GM04503 (cell line): ENCODE results near the gene MSX2.

Experiments used
- DNase-seq: peaks from one replicate; pipeline ENCODE4 v3.0.0-alpha.2; 2012; ENCODE audit warnings: low read depth

The MSX2 gene

DNA sequence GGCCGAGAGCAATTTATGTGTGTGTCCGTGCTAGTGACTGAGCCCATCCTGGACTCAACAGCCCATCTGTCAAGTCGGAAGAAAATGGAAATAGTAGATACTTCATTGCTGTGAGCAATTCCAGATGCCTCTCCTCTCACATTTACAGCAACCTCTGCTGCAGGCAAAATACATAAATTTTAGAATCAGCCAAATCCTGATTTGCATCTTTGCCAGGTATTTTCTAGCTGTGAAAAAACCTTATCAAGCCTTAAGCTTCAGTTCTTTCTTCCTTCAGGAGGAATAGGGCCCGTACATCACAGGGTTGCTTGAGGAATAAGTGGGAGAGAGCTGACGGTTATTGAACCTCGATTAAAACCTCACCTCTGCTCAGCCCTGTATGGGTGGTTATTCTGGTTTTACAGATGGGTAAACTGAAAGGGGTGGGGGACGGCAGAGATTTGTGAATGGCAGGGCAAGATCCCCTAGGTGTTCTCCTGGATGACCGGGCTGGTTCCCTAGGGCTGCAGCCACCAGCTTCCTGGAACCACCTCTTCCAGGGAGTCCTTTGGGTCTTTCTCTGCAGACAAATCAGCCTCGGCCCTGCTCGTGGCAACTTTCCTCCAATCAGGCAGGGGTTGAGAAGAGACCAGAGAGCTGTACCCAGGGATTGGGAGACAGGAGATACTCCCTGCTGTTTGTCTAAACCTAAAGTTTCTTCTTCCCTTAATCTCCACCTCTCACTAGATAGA is 5.3 kb upstream of the MSX2 start:
- DNase-seq = no peak

DNA sequence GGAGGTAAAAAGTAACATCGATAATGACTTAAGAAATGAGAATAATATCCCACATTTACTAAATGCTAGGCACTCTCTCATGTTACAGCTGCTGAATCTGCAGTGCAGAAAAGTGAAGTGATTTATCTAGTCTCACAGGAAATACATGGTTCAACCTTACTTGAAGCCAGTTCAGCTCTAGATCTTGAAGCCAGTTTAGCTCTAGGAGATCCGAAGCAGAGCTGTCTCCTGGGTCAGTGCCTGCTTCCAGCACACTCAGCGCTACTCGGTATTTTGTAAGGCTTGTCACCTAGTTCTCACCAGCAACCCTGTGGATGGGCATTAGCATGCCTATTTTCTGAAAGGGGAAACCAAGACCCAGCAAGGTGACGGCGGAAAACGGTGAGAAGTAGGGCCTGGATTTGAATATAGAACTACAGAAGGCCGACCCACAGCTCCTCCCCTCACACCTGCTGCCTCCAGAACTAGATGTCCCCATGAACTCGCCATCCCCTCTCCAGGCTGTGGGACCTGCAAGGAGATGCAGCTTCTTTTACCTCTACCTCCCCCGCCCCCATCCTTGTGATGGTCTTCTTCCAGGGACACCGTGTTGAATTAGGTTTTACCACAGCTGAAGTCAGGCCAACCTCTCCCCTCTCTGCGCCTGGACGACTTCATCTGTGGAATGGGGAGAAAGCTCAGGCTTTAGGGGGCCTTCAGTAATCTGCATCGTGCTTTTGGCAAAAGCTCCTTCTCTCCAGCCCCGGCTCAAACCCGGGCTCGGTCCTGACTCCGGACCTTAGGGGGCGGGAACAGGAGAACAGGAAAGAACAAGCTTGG is 4.4 kb upstream of the MSX2 start:
- no peak for DNase-seq

DNA sequence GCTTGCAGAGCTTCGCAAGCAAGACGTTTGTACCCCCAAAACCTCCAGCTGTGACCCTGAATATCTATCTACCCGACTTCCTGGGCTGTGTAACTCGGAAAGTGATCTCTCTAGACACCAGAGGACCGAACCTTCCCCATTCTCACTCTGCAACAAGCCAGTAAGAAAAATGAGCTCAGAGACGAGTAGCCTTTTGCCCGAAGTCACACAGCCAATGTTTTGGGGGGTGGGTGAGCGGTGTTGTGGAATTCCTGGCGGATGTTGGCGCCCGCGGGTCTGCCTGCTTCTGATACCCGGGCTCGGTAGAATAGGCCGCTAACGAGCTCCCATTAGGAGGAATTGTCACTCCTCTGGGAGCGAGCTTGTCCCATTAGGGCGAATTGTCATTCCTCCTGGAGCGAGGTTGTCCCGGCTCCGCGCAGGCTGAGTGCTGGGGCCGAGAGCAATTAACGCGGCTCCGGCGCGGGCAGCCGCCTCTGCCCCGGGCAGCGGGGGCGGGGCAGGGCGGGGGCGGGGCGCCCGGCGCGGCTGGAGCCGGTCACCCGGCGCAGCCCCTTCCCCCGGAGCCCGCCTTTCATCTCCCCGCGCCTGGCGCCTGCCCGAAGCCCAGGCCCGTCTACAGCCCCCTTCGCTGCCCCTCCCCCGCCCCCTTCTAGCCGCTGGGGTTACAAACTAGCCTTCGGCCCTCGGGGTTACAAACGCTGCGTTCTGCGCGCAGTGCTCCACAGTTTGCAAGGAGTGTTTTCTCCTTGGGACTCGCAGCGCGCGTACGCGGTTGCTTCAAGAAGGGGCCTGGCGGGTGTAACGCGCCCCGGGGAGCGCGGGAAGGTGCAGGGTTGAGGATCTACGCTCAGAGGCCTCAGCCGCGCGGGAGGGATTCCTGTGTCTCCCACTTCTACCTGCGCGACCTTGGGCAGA is 3.5 kb upstream of the MSX2 start:
- DNase-seq = no peak

DNA sequence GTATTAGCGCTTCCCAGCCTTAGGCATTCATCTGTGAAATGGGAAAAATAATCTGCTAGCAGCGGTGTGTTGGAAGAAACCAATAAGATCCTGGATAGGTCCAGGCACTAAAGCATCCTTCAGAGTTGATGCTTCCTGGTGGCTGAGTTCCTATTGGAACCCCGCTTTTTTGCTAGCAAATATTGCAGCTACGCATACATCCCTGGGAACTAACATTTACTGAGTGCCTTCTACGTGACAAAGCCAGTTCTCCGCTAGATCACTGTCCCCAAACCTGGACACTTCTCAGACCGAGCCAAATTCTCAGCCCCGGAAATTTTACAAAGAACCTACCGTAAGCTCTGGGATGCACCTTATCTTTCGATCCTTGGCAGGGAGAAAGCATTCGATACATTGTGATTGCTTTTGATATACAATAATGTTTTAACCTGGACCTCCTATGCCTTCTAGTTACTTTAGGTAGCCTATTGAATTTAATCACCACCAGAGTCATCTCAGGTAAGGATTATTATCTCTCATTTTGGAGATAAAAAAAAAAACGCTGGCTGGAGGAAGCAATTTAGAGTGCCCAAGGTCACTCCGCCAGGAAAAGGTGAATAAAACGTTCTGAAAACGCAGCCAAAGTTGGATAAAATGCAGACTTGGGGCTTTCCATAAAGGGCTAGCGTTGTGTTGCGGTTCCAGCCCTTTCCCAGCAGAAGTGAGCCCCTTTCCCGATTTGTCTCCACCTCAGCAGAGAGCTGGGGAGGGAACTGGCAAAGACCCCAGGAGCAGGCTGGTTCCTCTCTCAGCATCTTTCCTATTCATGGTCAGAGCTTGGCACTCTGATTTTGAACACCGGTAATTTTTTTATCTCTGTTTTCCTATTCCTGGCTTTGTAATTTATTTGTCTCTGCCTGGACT is 2.6 kb upstream of the MSX2 start:
- no peak for DNase-seq

DNA sequence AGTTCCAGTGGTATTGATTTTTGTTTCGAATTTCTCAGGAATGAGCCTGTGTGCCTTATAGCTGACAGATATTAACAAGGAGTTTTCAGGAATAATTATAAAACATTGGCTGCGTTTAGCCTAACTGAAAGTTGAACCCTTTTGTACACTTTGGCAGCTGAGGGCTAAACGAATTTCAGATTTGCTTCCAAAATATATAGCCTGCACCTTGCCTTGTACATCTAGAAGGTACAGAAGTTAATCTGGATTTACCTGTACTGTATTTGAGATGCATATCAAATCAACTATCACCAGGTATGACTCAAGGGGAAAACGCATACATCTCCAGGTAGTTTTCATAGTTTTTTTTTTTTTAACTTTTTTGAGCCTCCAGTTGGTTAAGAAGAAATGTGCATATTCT is 1.9 kb upstream of the MSX2 start:
- no peak for DNase-seq

DNA sequence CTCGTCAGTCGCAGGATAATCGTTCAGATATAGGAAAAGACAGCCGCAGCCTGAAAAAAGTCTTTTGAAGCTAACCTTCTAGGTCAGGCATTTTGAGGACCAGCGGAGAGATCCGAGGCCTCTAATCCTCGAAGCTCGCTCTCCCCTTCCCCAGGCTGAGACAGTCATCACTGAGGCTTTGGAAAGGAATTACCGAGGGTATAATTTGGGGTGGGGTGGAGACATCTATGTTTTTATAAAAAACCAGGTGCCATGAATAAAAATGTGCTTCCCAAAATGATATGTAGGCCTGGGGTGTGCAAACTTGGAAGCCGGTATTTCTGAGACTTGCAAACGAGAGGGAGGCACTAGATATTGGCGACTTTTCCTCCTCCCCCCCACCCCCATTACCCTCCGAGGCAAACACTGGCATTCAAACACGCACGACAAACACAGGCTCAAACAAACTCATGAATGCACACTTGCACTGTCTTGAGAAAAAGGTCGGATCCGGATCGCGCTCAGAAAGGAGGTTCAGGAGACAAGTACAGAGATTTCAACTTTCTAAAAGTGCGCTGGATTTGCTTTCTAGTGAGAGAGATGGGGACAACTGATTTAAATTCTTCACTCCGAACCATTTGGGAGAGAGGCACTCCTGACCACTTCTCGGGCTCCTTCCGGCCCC is 935 bp upstream of the MSX2 start:
- no peak for DNase-seq

DNA sequence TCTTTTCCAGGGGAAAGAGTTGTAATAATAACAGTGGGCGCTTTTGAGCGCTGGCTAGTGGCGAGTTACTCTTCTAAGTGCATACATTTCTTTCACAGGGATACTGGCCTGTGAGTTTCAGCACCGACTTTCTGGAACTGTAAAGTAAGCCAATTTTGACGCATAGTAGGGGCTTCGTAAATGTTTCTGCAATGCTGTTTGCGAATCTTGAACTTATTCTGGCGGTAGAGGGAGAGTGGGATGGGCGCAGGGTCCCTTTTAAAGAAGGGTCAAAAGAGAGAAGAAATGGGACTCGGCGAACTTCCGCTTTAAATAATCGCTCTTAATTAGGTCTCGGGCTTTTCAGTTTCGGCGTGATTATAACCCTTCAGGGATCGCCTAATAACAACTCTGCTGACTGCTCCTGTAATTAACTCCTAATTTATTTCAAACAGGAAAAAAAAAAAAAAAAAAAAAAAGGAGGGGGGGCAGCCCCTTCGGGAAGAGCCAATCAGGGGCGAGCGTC is 351 bp upstream of the MSX2 start:
- no peak for DNase-seq

DNA sequence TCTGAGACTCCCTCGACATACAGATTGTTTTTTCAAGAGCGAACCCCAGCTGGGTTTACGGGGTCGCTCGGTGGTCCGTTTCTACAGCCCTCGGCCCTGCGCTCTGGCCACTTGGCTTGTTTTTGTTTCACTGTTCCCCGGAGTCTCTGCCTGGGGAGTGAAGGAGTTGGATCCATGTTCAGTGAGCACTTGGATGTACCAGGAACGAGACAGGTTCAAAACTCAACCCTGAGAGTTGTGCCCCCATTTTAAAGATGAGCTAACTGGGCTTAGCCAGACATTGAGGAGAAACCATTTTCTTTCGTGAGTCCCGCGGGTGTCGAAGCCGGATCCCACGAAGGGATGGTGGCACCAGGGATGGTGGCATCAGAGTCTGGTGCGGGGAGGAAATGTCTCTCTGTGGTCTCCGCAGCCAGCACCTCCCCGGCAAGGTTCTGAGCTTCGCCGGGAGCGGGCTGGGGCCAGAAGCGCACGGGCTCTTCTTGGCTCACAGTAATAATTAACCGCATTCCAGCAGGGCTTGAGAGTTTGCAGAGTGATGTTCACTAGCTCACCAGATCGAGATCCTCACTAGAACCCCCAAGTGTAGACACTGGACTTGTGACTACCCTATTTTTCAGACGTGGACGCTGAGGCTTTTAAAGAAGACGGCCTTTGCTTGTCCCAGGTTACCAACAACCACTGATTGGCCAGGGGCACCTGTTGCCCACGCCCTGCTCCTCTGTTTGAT is 1.0 kb downstream of the MSX2 start:
- no peak for DNase-seq

DNA sequence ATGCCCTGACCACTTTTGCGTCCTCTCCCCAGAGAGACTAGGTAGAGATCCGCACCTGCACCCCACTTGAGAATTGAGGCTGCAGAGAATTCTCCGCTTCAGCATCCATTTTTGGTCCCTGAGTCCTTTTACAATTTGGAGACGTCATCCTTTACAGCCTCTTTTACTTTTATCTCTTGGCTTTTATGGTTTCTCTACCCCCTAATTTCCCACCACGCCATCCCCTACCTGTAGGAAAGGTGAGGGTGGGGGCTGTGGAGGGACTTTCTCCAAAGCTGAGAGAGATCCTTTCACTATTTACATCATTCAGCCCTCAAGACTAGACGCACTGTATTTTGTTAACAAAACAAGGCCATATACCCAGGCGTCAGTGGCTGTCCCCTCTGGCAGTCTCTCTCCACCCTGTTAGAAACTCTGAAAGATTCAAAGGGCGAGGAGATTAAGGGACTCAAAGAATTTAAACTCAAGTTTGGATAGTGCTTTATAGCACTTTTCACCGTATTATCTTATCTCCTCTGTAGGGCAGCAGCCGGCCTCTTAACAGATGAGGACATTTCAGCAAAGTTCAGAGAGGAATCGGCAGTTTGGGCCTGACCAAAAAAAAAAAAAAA is 1.7 kb downstream of the MSX2 start:
- no peak for DNase-seq

DNA sequence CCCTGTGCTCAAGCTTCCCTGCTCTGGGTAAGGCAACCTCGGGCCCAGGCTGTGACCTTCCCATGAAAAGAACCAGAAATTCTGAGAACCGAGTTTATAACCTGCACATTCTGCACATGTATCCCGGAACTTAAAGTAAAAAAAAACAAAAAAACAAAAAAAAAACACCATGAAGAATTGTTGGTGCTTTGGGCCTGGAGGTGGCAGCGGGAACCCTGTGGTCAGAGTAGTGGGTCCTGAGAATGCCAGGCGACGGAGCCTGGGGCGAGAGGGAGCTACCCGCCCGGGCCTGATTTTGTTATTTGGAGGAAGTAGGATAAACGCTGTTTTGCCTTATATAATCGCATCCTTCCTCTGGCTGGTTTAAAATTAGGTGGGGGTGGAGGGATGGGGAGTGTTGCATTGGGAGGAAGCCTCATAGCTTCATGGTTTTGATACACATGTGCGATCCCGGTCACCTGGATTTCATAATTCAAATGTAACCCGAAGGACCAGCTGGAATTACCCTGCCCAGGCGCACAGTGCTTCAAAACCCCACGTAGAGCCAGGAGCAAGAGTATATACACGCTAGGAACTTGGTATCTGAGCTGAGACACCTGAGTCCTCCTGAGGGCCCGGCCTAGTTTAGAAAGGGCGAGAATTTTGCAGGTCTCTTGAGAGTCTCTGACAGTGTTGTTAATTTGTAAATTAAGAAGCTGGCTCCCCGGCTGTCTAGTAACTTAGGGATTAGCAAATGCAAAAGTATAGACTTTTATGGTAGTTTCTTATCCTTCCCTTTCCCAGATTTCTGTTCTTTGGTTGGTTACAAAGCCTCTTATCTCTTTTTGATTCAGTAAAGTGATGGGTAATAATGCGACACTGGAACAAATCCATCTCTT is 2.8 kb downstream of the MSX2 start:
- DNase-seq = no peak

DNA sequence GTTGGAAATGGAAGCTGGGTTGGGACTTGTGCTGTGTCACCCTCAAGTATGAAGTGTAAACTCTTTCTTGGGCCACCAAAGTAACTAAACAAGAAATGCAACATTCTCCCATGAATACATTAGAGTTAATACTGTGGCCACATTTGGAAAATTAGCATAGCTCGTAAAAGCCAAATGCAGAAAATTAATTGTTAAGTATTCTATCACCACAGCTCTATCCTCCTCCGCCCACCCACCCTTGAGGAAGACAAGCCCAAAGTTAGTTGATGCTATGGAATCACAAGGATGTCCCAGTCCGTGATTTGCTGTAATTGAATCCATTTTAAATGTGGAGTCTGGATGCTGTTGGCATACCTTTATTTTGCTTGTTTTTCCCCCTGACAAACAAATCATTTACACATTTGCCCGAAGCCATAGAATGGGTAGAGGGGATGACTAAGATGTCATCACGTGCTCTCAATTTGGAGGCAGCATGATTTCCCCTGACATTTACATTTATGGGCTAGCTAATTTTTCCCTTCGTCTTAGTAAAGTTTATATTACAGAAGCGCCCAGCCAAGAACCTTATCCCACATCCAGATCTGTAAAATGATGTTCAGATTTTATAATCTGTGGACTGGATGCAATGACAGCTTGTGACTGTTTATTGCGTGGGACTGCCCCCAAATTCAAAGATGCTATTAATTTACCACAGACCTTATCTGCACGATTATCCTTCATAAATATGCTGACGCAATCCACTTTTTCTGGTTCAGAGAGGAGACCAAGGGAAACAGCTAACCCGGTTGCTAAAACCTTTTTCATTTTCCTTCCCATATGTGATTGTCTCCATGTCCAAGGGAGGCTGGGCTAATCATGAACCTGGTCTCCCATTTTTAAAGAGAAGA is 3.7 kb downstream of the MSX2 start:
- DNase-seq = no peak

DNA sequence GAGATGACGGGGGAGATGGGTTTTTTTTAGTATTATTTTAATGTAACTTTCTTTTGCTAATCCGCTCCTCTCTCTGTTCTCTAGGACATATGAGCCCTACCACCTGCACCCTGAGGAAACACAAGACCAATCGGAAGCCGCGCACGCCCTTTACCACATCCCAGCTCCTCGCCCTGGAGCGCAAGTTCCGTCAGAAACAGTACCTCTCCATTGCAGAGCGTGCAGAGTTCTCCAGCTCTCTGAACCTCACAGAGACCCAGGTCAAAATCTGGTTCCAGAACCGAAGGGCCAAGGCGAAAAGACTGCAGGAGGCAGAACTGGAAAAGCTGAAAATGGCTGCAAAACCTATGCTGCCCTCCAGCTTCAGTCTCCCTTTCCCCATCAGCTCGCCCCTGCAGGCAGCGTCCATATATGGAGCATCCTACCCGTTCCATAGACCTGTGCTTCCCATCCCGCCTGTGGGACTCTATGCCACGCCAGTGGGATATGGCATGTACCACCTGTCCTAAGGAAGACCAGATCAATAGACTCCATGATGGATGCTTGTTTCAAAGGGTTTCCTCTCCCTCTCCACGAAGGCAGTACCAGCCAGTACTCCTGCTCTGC is 4.8 kb downstream of the MSX2 start:
- no peak for DNase-seq

DNA sequence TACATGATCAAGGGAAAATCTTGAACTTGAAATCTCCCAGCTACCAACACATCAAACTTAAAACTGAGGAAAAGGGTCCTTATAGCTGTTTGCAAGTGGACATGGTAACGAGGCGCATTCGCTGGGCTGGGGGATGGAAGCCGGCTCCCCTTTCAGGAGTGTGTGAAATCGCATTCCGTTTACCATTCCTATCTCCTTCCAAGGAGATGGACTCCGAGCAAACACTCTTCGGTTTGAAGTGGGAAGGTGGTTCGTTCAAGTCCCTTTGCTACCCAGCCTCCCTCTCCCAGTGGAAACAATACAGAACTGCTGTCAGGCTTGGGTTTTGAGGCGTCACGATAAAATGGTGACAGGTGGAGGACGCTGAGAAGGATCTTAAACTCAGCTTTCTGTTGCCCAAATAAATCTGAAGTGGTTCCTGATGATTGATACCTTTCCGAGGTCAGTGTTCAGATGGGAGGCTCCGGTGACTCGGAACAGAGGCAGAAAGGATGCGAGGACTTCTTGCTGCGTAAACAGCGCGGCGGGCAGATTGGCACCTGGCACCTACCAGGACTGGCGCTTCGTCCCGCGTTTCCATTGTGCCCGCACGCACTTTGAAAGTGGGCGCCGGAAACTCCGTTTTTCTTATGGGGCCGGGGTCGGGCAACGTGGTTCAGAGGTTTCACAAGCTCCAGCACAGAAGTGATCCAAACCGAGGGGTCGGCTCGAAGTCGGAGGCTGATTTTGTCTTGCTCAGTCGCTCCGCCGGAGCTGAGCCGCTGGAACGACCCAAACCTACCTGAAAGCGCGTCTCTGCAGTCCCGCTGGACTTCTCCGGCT is 7.0 kb downstream of the MSX2 start:
- no peak for DNase-seq

DNA sequence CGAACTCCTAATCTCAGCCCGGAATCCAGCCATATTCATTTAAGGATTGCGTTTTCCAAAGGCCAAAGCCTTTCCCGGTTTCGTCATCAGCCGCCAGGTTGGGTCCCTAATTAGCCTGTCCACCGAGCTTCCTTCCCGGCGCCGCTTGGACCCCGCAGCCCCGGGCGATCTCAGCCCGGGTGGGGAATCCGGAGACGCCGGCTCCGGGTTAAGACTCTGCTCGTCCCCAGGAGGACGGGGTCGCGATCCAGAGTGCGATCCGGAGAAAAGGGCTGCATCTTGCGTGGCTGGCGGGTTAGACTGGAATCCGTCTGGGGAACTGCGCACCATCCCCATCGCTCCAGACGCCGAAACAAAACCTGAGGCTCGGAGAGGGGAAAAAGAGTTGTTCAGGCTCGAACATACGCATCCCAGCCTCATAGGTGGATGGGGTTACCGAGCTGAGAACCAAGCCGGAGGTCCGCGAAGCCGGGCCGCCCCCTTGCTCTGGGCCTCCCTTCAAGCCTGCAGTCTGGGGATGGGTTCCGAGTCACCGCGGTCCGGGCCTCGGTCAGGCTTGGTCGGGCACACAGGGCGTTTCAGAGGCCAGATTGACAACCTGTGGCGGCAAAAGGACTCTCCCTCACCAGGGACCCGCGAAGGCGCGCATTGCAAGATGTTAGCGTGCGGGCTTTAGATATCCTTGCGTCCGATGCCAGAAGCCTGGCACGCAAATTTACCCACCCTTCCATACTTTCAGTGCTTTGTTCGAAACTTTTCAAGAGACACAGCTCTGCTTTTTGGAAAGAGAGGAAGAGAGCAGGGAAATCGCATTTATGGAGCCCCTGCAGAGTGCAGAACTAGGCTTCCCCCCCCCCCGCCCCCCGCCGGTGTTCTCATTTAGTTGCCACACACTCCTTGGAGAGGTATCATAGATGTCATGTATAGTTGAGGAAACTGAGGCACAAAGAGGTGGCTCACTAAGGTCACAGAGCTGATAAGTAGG is 7.9 kb downstream of the MSX2 start:
- no peak for DNase-seq

DNA sequence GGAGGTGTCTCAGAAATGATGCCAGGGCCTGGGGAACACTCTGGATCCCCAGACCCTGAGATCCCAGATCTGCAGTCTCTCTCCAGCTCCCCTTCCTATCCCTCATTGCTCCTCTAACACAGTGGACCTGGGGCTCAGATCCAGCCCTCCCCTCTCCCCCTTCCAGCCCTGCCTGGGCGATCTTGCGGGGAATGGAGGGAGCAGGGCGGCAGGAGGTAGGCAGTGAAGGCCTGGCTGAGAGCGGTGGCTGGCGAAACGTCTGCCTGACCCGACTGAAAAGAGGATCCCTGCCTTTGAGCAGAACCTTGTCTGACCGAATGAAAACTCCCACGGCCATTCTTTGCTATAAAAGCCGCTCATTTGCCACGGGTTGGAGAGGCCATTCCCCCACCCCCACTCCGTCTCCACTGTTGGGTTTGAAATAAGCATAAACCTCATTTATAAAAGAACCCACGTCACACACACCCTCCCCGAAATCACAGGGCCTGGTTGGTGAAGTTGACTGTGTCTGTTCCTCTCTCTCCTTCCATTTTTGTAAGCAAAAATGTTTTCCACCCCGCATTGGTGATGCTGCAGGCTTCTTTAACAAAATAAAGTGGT is 8.8 kb downstream of the MSX2 start:
- no peak for DNase-seq
